Measurements from ENCODE around the gene PHACTR1. TPM values are rescaled to one million over a fixed set of nuclear protein-coding genes. Genes with fewer than 3 reads are reported as not detected.

The PHACTR1 gene
- total RNA-seq, 1 experiment from 2014 or later: 0.05 TPM

DNA sequence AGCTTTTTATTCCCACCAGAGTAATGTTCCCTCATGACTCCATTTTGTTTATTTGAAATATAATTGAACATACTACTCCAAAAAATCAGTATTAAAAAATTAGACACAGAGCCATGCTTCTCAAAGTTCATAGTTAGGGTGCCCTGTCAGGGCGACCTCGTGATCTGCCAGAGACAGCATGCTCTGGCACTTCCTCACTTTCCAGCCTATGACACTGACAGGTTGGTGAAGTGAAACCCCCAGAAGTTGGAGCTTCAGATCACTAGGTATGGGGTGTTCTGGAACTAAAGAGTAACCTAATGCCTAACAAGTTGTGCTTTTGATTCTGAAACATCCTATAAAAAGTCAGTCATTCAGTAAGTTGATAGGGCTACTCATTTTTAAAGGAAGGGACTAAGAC lies 518.8 kb downstream of the PHACTR1 start:
- Histone ChIP-seq H3K27me3 (ENCODE audit: control insufficient read depth, insufficient read depth, low read length) (0 out of 2 replicates have a peak, but pooled peaks cover 2% of the 10 kb centered on the region), H3K27ac (ENCODE audit: low read length) (no peak overlapping the region), H3K4me3 (ENCODE audit: low read depth in 2 of 2, low read length in 2 of 2) (no peak overlapping the region), H3K36me3 (ENCODE audit: control insufficient read depth, insufficient read depth, low read length) (no peaks in the 10 kb centered on the region), H3K4me1 (ENCODE audit: control insufficient read depth, insufficient read depth, low read length) (no peaks in the 10 kb centered on the region), H3K9me3 (ENCODE audit: control insufficient read depth, insufficient read depth, low read depth, low read length) (no peaks in the 10 kb centered on the region)
- DNase-seq (ENCODE audit: low read depth, low spot score): no peak
- BruUV-seq (replicated peaks): no TSS peak
- intact Hi-C loops (cut with micrococcal nuclease; ENCODE audit: unreplicated experiment): no loop called here
- TF ChIP-seq, protein P1, sequence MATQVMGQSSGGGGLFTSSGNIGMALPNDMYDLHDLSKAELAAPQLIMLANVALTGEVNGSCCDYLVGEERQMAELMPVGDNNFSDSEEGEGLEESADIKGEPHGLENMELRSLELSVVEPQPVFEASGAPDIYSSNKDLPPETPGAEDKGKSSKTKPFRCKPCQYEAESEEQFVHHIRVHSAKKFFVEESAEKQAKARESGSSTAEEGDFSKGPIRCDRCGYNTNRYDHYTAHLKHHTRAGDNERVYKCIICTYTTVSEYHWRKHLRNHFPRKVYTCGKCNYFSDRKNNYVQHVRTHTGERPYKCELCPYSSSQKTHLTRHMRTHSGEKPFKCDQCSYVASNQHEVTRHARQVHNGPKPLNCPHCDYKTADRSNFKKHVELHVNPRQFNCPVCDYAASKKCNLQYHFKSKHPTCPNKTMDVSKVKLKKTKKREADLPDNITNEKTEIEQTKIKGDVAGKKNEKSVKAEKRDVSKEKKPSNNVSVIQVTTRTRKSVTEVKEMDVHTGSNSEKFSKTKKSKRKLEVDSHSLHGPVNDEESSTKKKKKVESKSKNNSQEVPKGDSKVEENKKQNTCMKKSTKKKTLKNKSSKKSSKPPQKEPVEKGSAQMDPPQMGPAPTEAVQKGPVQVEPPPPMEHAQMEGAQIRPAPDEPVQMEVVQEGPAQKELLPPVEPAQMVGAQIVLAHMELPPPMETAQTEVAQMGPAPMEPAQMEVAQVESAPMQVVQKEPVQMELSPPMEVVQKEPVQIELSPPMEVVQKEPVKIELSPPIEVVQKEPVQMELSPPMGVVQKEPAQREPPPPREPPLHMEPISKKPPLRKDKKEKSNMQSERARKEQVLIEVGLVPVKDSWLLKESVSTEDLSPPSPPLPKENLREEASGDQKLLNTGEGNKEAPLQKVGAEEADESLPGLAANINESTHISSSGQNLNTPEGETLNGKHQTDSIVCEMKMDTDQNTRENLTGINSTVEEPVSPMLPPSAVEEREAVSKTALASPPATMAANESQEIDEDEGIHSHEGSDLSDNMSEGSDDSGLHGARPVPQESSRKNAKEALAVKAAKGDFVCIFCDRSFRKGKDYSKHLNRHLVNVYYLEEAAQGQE (IDR thresholded peaks at IDR 0.05; ENCODE audit: insufficient read depth in 1 of 2, low read depth in 2 of 2, low read length in 1 of 2): no peak
- TF ChIP-seq SIN3A (IDR thresholded peaks at IDR 0.05; ENCODE audit: borderline replicate concordance, insufficient read depth, low read depth, low read length) (no peak), POLR2AphosphoS5 (IDR thresholded peaks at IDR 0.05; ENCODE audit: low read depth, low read length) (no peak), TCF7L2 (IDR thresholded peaks at IDR 0.05; ENCODE audit: low read depth, low read length) (no peak)
- TF ChIP-seq, protein P2, sequence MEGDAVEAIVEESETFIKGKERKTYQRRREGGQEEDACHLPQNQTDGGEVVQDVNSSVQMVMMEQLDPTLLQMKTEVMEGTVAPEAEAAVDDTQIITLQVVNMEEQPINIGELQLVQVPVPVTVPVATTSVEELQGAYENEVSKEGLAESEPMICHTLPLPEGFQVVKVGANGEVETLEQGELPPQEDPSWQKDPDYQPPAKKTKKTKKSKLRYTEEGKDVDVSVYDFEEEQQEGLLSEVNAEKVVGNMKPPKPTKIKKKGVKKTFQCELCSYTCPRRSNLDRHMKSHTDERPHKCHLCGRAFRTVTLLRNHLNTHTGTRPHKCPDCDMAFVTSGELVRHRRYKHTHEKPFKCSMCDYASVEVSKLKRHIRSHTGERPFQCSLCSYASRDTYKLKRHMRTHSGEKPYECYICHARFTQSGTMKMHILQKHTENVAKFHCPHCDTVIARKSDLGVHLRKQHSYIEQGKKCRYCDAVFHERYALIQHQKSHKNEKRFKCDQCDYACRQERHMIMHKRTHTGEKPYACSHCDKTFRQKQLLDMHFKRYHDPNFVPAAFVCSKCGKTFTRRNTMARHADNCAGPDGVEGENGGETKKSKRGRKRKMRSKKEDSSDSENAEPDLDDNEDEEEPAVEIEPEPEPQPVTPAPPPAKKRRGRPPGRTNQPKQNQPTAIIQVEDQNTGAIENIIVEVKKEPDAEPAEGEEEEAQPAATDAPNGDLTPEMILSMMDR (IDR thresholded peaks at IDR 0.05): no peak
- ChIA-PET CTCF (no interaction called here), POLR2A (no interaction called here)
- ATAC-seq: no peak
- in situ Hi-C loops (cut with HindIII; ENCODE audit: low pct_unique_long_range_greater_than_20kb, low sequenced_read_pairs): no loop called here

DNA sequence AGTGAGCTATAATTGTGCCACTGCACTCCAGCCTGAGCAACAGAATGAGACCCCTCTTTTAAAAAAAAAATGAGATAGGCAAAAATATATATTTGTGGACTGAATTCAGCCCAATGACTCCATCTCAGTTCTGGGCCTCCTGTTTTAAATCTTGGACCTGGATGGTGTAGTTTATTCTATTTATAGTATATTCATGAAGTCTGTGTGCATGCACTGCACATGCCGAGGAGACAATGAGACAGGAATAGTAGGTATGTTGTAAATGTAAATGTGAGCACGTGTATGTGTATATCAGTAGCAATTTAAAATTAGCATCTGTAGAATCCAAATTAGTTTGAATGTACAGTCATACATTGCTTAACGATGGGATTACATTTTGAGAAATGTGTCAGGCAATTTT lies 520.8 kb downstream of the PHACTR1 start:
- Histone ChIP-seq H3K4me3 (ENCODE audit: low read depth in 2 of 2, low read length in 2 of 2) (no peak overlapping the region), H3K36me3 (ENCODE audit: control insufficient read depth, insufficient read depth, low read length) (no peaks in the 10 kb centered on the region), H3K27me3 (ENCODE audit: control insufficient read depth, insufficient read depth, low read length) (0 out of 2 replicates have a peak, but pooled peaks cover 2% of the 10 kb centered on the region), H3K9me3 (ENCODE audit: control insufficient read depth, insufficient read depth, low read depth, low read length) (no peaks in the 10 kb centered on the region), H3K4me1 (ENCODE audit: control insufficient read depth, insufficient read depth, low read length) (no peaks in the 10 kb centered on the region), H3K27ac (ENCODE audit: low read length) (no peak overlapping the region)
- TF ChIP-seq, protein P2 (IDR thresholded peaks at IDR 0.05): no peak
- TF ChIP-seq POLR2AphosphoS5 (IDR thresholded peaks at IDR 0.05; ENCODE audit: low read depth, low read length): no peak
- TF ChIP-seq, protein P1 (IDR thresholded peaks at IDR 0.05; ENCODE audit: insufficient read depth in 1 of 2, low read depth in 2 of 2, low read length in 1 of 2): no peak
- no peak for TF ChIP-seq SIN3A (IDR thresholded peaks at IDR 0.05; ENCODE audit: borderline replicate concordance, insufficient read depth, low read depth, low read length)
- no peak for TF ChIP-seq TCF7L2 (IDR thresholded peaks at IDR 0.05; ENCODE audit: low read depth, low read length)
- DNase-seq (ENCODE audit: low read depth, low spot score) (no peak), ATAC-seq (no peak)
- BruUV-seq (replicated peaks): no TSS peak
- intact Hi-C loops (cut with micrococcal nuclease; ENCODE audit: unreplicated experiment) (no loop called here), in situ Hi-C loops (cut with HindIII; ENCODE audit: low pct_unique_long_range_greater_than_20kb, low sequenced_read_pairs) (no loop called here)
- ChIA-PET POLR2A (no interaction called here), CTCF (no interaction called here)
